DOHH2 (cell line): Measurements from ENCODE around the gene MADD.

Experiments used
- H3F3A ChIP-seq: fragments of 200-600 bp; sonication (generic), shearing (Covaris generic); 2 replicates; pipeline ENCODE4 v1.6.0; 2016; ENCODE audit warnings: antibody characterized with exemption, mild to moderate bottlenecking; ENCODE audit not compliant: control insufficient read depth, insufficient read depth
- H3K27ac ChIP-seq: fragments of 200-600 bp; sonication (generic); 2 replicates; pipeline ENCODE4 v1.5.1; 2014; ENCODE audit warnings: low read depth, mild to moderate bottlenecking, low read length, moderate library complexity
- H3K27me3 ChIP-seq: fragments of 200-600 bp; sonication (generic); 2 replicates; pipeline ENCODE4 v1.6.1; 2014; ENCODE audit warnings: mild to moderate bottlenecking, low read length, mixed read lengths; ENCODE audit not compliant: control insufficient read depth
- H3K36me3 ChIP-seq: fragments of 200-600 bp; sonication (generic); 2 replicates; pipeline ENCODE4 v1.6.1; 2014; ENCODE audit warnings: mild to moderate bottlenecking, low read length, moderate library complexity, mixed read lengths; ENCODE audit not compliant: control insufficient read depth
- H3K4me1 ChIP-seq: fragments of 200-600 bp; sonication (generic); 2 replicates; pipeline ENCODE4 v1.6.1; 2014; ENCODE audit warnings: mild to moderate bottlenecking, low read length, mixed read lengths; ENCODE audit not compliant: control insufficient read depth
- H3K4me2 ChIP-seq: fragments of 200-600 bp; sonication (generic); 2 replicates; pipeline ENCODE4 v1.6.0; 2014; ENCODE audit warnings: mild to moderate bottlenecking, low read length, moderate library complexity
- H3K4me3 ChIP-seq: fragments of 200-600 bp; sonication (generic); 2 replicates; pipeline ENCODE4 v1.5.1; 2014; ENCODE audit warnings: mild to moderate bottlenecking, low read length, mixed read lengths
- H3K79me2 ChIP-seq: fragments of 200-600 bp; sonication (generic); 2 replicates; pipeline ENCODE4 v1.6.1; 2014; ENCODE audit warnings: mild to moderate bottlenecking, low read length, mixed read lengths; ENCODE audit not compliant: control insufficient read depth
- H3K9me2 ChIP-seq: fragments of 200-600 bp; sonication (generic); replicated peaks from 2 replicates; pipeline ENCODE4 v1.6.1; 2014; ENCODE audit warnings: mild to moderate bottlenecking, low read length, mixed read lengths; ENCODE audit not compliant: control insufficient read depth
- H3K9me3 ChIP-seq: fragments of 200-600 bp; sonication (generic); 2 replicates; pipeline ENCODE4 v1.6.1; 2014; ENCODE audit warnings: antibody characterized with exemption, low read length, mixed read lengths; ENCODE audit not compliant: control insufficient read depth, insufficient read depth
- H4K20me1 ChIP-seq: fragments of 200-600 bp; sonication (generic); 2 replicates; pipeline ENCODE4 v1.6.0; 2014; ENCODE audit warnings: low read depth, mild to moderate bottlenecking, antibody characterized with exemption, low read length, moderate library complexity; ENCODE audit not compliant: control insufficient read depth, insufficient read depth
- CTCF ChIP-seq: fragments of 200-600 bp; sonication (generic); IDR thresholded peaks from one replicate; pipeline ENCODE4 v1.5.1; 2014; ENCODE audit warnings: antibody characterized with exemption, mild to moderate bottlenecking, low read depth, low read length; ENCODE audit not compliant: poor library complexity, severe bottlenecking
- EZH2phosphoT487 ChIP-seq: fragments of 200-600 bp; sonication (generic); IDR thresholded peaks from 2 replicates; pipeline ENCODE4 v1.6.1; 2017; ENCODE audit warnings: borderline replicate concordance, mild to moderate bottlenecking, antibody characterized with exemption, low read length, moderate library complexity, mixed read lengths

Gene MADD

GRCh38 chr11:47332303-47332711 lies 62.4 kb downstream of the MADD start:
- Histone ChIP-seq H3K9me3 (no peaks in the 10 kb centered on the region), H3K79me2 (no peaks in the 10 kb centered on the region), H3K9me2 (no peaks in the 10 kb centered on the region), H3K27ac (no peak overlapping the region), H3K4me2 (no peak overlapping the region), H4K20me1 (no peaks in the 10 kb centered on the region), H3K4me1 (no peaks in the 10 kb centered on the region), H3F3A (no peaks in the 10 kb centered on the region), H3K36me3 (peaks cover 19% of the 10 kb centered on the region), H3K27me3 (no peaks in the 10 kb centered on the region), H3K4me3 (no peak overlapping the region)
- TF ChIP-seq CTCF (no peak), EZH2phosphoT487 (no peak)

GRCh38 chr11:47332791-47333525 lies 63.0 kb downstream of the MADD start:
- no peak overlapping the region for H3K4me2 ChIP-seq
- no peaks in the 10 kb centered on the region for H3K27me3 ChIP-seq
- H4K20me1 ChIP-seq = no peaks in the 10 kb centered on the region
- no peaks in the 10 kb centered on the region for H3F3A ChIP-seq
- H3K9me3 ChIP-seq = no peaks in the 10 kb centered on the region
- no peak overlapping the region for H3K27ac ChIP-seq
- H3K4me3 ChIP-seq = no peak overlapping the region
- no peaks in the 10 kb centered on the region for H3K4me1 ChIP-seq
- no peaks in the 10 kb centered on the region for H3K9me2 ChIP-seq
- peaks cover 15% of the 10 kb centered on the region for H3K36me3 ChIP-seq
- no peaks in the 10 kb centered on the region for H3K79me2 ChIP-seq
- TF ChIP-seq EZH2phosphoT487 = no peak
- no peak for TF ChIP-seq CTCF

- Histone ChIP-seq H3K79me2 (no peaks in the 10 kb centered on the region), H3K27ac (no peak overlapping the region), H3K9me2 (no peaks in the 10 kb centered on the region), H3K9me3 (no peaks in the 10 kb centered on the region), H3K27me3 (no peaks in the 10 kb centered on the region), H3K4me3 (no peak overlapping the region), H3K4me1 (no peaks in the 10 kb centered on the region), H3K4me2 (no peak overlapping the region), H4K20me1 (no peaks in the 10 kb centered on the region), H3K36me3 (peaks cover 9% of the 10 kb centered on the region), H3F3A (no peaks in the 10 kb centered on the region)
- TF ChIP-seq CTCF = no peak
- TF ChIP-seq EZH2phosphoT487 = no peak
Observed at GRCh38 chr11:47333526-47333845, 63.6 kb downstream of the MADD start.
